ENCODE data around the gene FHOD1. TPM values are rescaled to one million over a fixed set of nuclear protein-coding genes. Genes with fewer than 3 reads are reported as not detected.

The FHOD1 gene
- polyA plus RNA-seq (2012; ENCODE audit: insufficient read length, low read depth), result 26.4 TPM

DNA sequence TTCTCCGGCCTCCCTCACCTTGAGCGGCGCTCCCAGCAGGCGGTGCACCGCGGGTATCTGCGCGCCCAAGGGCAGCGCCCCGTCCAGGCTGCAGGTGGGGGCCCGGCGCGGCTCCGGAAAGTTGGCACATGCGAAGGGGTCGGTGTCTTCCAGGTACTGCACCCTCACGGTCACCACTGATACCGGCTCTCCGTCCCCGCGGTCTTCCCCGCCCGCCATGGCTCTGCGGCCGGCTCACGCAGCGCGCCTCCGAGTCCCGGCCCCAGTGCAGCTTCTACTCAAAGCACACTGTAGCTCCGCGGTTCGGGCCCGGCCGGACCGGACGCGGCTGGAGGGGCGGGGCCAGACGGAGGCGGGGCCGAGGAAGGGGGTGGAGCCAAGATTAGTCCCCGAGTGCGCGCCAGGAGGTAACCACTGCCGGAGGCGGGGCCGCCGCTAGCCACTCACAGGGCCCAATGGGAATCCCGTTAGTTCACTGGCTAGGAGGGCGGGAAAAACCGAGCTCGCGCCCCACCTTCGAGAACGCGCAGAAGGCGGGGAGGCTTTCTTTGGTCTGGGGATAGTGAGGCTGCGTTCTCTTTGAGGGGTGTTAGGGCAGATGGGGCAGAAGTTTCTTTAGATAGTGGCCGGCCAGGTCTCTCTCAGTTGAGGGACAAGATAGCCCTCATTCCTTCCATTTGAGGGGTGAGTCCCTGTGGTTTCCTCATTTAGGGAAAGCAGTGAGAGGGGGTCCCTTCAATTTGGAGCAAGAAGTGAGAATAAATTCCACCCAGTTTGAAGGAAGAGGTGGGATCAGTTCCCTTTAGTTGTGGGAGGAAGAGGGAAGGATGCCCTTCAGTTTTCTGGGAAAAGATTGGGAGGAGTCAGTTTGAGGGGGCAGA, at the start of gene FHOD1:
FHOD1 (minus strand) TSS at position 290 of the 881 bp plus-strand sequence; CDS start at position 219, 71 bp downstream.
- no peak for TF ChIP-seq SIN3A (IDR thresholded peaks at IDR 0.05; ENCODE audit: borderline replicate concordance, insufficient read depth, low read length)
- TF ChIP-seq REST (IDR thresholded peaks at IDR 0.05; ENCODE audit: insufficient read depth in 1 of 2, low read depth in 2 of 2, low read length in 2 of 2), result no peak
- TF ChIP-seq FOXP2 (optimal IDR thresholded peaks at IDR 0.05; ENCODE audit: borderline replicate concordance, extremely low read depth, extremely low read length, insufficient read depth), result peak; percentile 25
- peak; percentile 75 for TF ChIP-seq POLR2AphosphoS5 (IDR thresholded peaks at IDR 0.05; ENCODE audit: low read depth, low read length)
- 0 out of 2 replicates have a peak, but pooled peaks have one; percentile 35 for TF ChIP-seq TAF1 (IDR thresholded peaks at IDR 0.05; ENCODE audit: borderline replicate concordance, insufficient read depth, low read length)

- no peak for TF ChIP-seq FOXP2 (optimal IDR thresholded peaks at IDR 0.05; ENCODE audit: borderline replicate concordance, extremely low read depth, extremely low read length, insufficient read depth)
- no peak for TF ChIP-seq REST (IDR thresholded peaks at IDR 0.05; ENCODE audit: insufficient read depth in 1 of 2, low read depth in 2 of 2, low read length in 2 of 2)
- no peak for TF ChIP-seq SIN3A (IDR thresholded peaks at IDR 0.05; ENCODE audit: borderline replicate concordance, insufficient read depth, low read length)
- no peak for TF ChIP-seq POLR2AphosphoS5 (IDR thresholded peaks at IDR 0.05; ENCODE audit: low read depth, low read length)
- TF ChIP-seq TAF1 (IDR thresholded peaks at IDR 0.05; ENCODE audit: borderline replicate concordance, insufficient read depth, low read length), result no peak
Measured at GRCh38 chr16:67296420-67296819, 49.1 kb upstream of the FHOD1 start.

GRCh38 chr16:67294938-67295361, 47.7 kb upstream of the FHOD1 start:
- TF ChIP-seq SIN3A (IDR thresholded peaks at IDR 0.05; ENCODE audit: borderline replicate concordance, insufficient read depth, low read length) (no peak), FOXP2 (optimal IDR thresholded peaks at IDR 0.05; ENCODE audit: borderline replicate concordance, extremely low read depth, extremely low read length, insufficient read depth) (no peak), POLR2AphosphoS5 (IDR thresholded peaks at IDR 0.05; ENCODE audit: low read depth, low read length) (no peak), REST (IDR thresholded peaks at IDR 0.05; ENCODE audit: insufficient read depth in 1 of 2, low read depth in 2 of 2, low read length in 2 of 2) (no peak), TAF1 (IDR thresholded peaks at IDR 0.05; ENCODE audit: borderline replicate concordance, insufficient read depth, low read length) (no peak)

DNA sequence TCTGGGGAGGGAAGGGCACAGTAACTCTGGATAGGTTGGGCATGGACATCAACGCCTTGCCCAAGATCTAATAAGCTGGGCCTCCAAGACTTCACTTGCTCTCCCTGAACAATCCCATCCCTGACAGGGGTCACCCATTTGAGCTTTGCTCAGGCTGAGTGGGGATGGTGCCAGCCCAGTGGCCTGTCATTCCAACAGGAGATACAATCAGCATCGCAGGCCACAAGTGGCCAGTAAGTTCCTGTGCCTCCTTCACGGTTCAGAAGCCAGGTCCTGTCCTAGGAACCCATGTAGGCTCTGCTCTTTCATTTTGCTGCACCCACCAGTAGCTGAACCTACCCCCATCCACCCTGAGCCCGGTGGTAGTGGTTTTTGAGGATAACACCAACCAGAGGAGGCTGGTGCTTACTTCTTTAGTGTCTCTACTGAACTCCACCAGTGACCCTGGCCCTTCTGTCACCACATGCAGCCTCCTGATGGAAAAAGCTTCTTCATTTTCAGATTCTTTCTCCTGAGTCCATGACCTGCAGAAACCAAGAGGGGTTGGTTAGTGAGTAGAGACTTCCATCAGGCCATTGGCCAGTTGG, 47.0 kb upstream of the FHOD1 start:
- TF ChIP-seq REST (IDR thresholded peaks at IDR 0.05; ENCODE audit: insufficient read depth in 1 of 2, low read depth in 2 of 2, low read length in 2 of 2) (no peak), SIN3A (IDR thresholded peaks at IDR 0.05; ENCODE audit: borderline replicate concordance, insufficient read depth, low read length) (no peak), TAF1 (IDR thresholded peaks at IDR 0.05; ENCODE audit: borderline replicate concordance, insufficient read depth, low read length) (no peak), POLR2AphosphoS5 (IDR thresholded peaks at IDR 0.05; ENCODE audit: low read depth, low read length) (no peak), FOXP2 (optimal IDR thresholded peaks at IDR 0.05; ENCODE audit: borderline replicate concordance, extremely low read depth, extremely low read length, insufficient read depth) (no peak)

Data from PFSK-1 (cell line).